H9 (cell line): ENCODE results near the gene PANX2. TPM values are rescaled to one million over a fixed set of nuclear protein-coding genes. Genes with fewer than 3 reads are reported as not detected.

Experiments used
- DNase-seq: peaks from one replicate; pipeline ENCODE4 v3.0.0-alpha.2; 2017
- H2AFZ ChIP-seq: one replicate; pipeline ENCODE4 v1.6.1; 2013; ENCODE audit warnings: mild to moderate bottlenecking, low read length, control low read depth, moderate library complexity
- H2AK5ac ChIP-seq: 2 replicates; pipeline ENCODE4 v1.6.1; 2013; ENCODE audit warnings: low read length, control low read depth, mixed read lengths; ENCODE audit not compliant: insufficient read length
- H2BK120ac ChIP-seq: one replicate; pipeline ENCODE4 v1.6.1; 2013; ENCODE audit warnings: low read depth, mild to moderate bottlenecking, low read length, control low read depth, inconsistent platforms; ENCODE audit not compliant: poor library complexity, severe bottlenecking
- H2BK12ac ChIP-seq: 2 replicates; pipeline ENCODE4 v1.6.1; 2013; ENCODE audit warnings: low read length, control low read depth, mixed read lengths, low read depth; ENCODE audit not compliant: insufficient read length
- H2BK15ac ChIP-seq: 2 replicates; pipeline ENCODE4 v1.6.1; 2013; ENCODE audit warnings: low read depth, low read length, control low read depth
- H2BK20ac ChIP-seq: one replicate; pipeline ENCODE4 v1.6.1; 2013; ENCODE audit warnings: low read depth, mild to moderate bottlenecking, low read length, control low read depth, inconsistent platforms; ENCODE audit not compliant: poor library complexity, severe bottlenecking
- H2BK5ac ChIP-seq: 2 replicates; pipeline ENCODE4 v1.6.1; 2013; ENCODE audit warnings: low read length, control low read depth, mixed read lengths; ENCODE audit not compliant: insufficient read length
- H3K14ac ChIP-seq: 2 replicates; pipeline ENCODE4 v1.6.1; 2013; ENCODE audit warnings: low read length, control low read depth; ENCODE audit not compliant: insufficient read depth
- H3K18ac ChIP-seq: 2 replicates; pipeline ENCODE4 v1.6.1; 2013; ENCODE audit warnings: low read depth, mild to moderate bottlenecking, mixed read lengths, low read length, control low read depth; ENCODE audit not compliant: insufficient read length
- H3K23ac ChIP-seq: 2 replicates; pipeline ENCODE4 v1.6.1; 2013; ENCODE audit warnings: low read length, control low read depth, mixed read lengths, low read depth; ENCODE audit not compliant: insufficient read length
- H3K23me2 ChIP-seq: 2 replicates; pipeline ENCODE4 v1.6.1; 2013; ENCODE audit warnings: low read depth, mild to moderate bottlenecking, mixed read lengths, low read length, control low read depth; ENCODE audit not compliant: insufficient read length, poor library complexity, severe bottlenecking
- H3K27ac ChIP-seq: 2 replicates; pipeline ENCODE4 v1.5.1; 2013; ENCODE audit warnings: low read length, control low read depth, mixed read lengths, low read depth; ENCODE audit not compliant: insufficient read length
- H3K27me3 ChIP-seq: 2 replicates; pipeline ENCODE4 v1.6.1; 2013; ENCODE audit warnings: low read length, control low read depth, inconsistent platforms; ENCODE audit not compliant: insufficient read depth
- H3K4ac ChIP-seq: 2 replicates; pipeline ENCODE4 v1.6.1; 2013; ENCODE audit warnings: low read depth, mild to moderate bottlenecking, control low read depth, inconsistent platforms, low read length, moderate library complexity
- H3K4me1 ChIP-seq: 2 replicates; pipeline ENCODE4 v1.6.1; 2013; ENCODE audit warnings: low read length, control low read depth, inconsistent platforms; ENCODE audit not compliant: insufficient read depth
- H3K4me2 ChIP-seq: 2 replicates; pipeline ENCODE4 v1.6.1; 2013; ENCODE audit warnings: low read length, control low read depth, mixed read lengths; ENCODE audit not compliant: insufficient read length, insufficient read depth
- H3K56ac ChIP-seq: 2 replicates; pipeline ENCODE4 v1.6.1; 2013; ENCODE audit warnings: low read depth, mild to moderate bottlenecking, mixed read lengths, low read length, control low read depth; ENCODE audit not compliant: insufficient read length
- H3K79me1 ChIP-seq: 2 replicates; pipeline ENCODE4 v1.6.1; 2013; ENCODE audit warnings: low read depth, mild to moderate bottlenecking, moderate library complexity, low read length, control low read depth, inconsistent platforms; ENCODE audit not compliant: insufficient read depth, poor library complexity, severe bottlenecking
- H3K79me2 ChIP-seq: 2 replicates; pipeline ENCODE4 v1.6.1; 2013; ENCODE audit warnings: low read length, control low read depth, inconsistent platforms; ENCODE audit not compliant: insufficient read depth
- H3K9ac ChIP-seq: 2 replicates; pipeline ENCODE4 v1.6.1; 2013; ENCODE audit warnings: low read length, control low read depth, mixed read lengths; ENCODE audit not compliant: insufficient read length; ENCODE audit errors: extremely low read depth
- H3K9me3 ChIP-seq: one replicate; pipeline ENCODE4 v1.6.1; 2013; ENCODE audit warnings: low read depth, low read length, inconsistent platforms; ENCODE audit not compliant: control insufficient read depth
- H3T11ph ChIP-seq: one replicate; pipeline ENCODE4 v1.6.1; 2013; ENCODE audit warnings: mild to moderate bottlenecking, low read length, control low read depth, inconsistent platforms
- H4K20me1 ChIP-seq: one replicate; pipeline ENCODE4 v1.6.1; 2013; ENCODE audit not compliant: control insufficient read depth, insufficient read length, insufficient read depth
- H4K5ac ChIP-seq: 2 replicates; pipeline ENCODE4 v1.6.1; 2013; ENCODE audit warnings: low read depth, mild to moderate bottlenecking, mixed read lengths, low read length, control low read depth; ENCODE audit not compliant: insufficient read length
- H4K8ac ChIP-seq: replicated peaks from 2 replicates; pipeline ENCODE4 v1.6.1; 2013; ENCODE audit warnings: low read length, control low read depth, mixed read lengths, low read depth; ENCODE audit not compliant: insufficient read length
- H4K91ac ChIP-seq: 2 replicates; pipeline ENCODE4 v1.6.1; 2013; ENCODE audit warnings: low read depth, mild to moderate bottlenecking, moderate library complexity, mixed read lengths, low read length, control low read depth; ENCODE audit not compliant: insufficient read length
- H3K27ac Mint-ChIP-seq, 3 experiments: 2 replicates in 2 of 3; 3 replicates in 1 of 3; pipeline ENCODE4 v1.8.0; 2020 to 2021; ENCODE audit warnings: mixed read lengths in 3 of 3, mild to moderate bottlenecking in 1 of 3, moderate library complexity in 1 of 3
- H3K27me3 Mint-ChIP-seq: 2 replicates; pipeline ENCODE4 v1.8.0; 2021; ENCODE audit warnings: low read depth, mild to moderate bottlenecking, moderate library complexity, mixed read lengths
- H3K36me3 Mint-ChIP-seq, 3 experiments: 2 replicates in 2 of 3; 3 replicates in 1 of 3; pipeline ENCODE4 v1.8.0; 2020 to 2021; ENCODE audit warnings: low read depth in 3 of 3, mixed read lengths in 3 of 3; ENCODE audit not compliant: insufficient read depth in 1 of 3
- H3K4me1 Mint-ChIP-seq, 2 experiments: 2 replicates each; pipeline ENCODE4 v1.8.0; 2020; ENCODE audit warnings: mixed read lengths in 2 of 2
- H3K4me3 Mint-ChIP-seq, 2 experiments: 2 replicates in 1 of 2; 3 replicates in 1 of 2; pipeline ENCODE4 v1.8.0; 2020 to 2021; ENCODE audit warnings: mild to moderate bottlenecking in 2 of 2, mixed read lengths in 2 of 2, moderate library complexity in 1 of 2
- H3K9me3 Mint-ChIP-seq, 2 experiments: 2 replicates in 1 of 2; 3 replicates in 1 of 2; pipeline ENCODE4 v1.8.0; 2020; ENCODE audit warnings: mild to moderate bottlenecking in 2 of 2, mixed read lengths in 2 of 2, moderate library complexity in 1 of 2
- CTCF ChIP-seq: fragments of 200-600 bp; sonication (generic); conservative IDR thresholded peaks from 3 replicates; pipeline ENCODE4 v1.8.0; 2021; ENCODE audit warnings: antibody characterized with exemption, mild to moderate bottlenecking
- WGBS: extraction: QIAGEN DNeasy Blood & Tissue Kit; methylation state at CpG from one replicate; pipeline ENCODE4 v1.1.7; 2013; ENCODE audit warnings: missing lambda C conversion rate, low lambda C conversion rate, mixed read lengths; ENCODE audit not compliant: insufficient read length; ENCODE audit errors: extremely low coverage; 5-methylcytosine and 5-hydroxymethylcytosine counted together
- total RNA-seq: library from RNA; stranded (reverse); gene quantifications from 2 replicates; pipeline ENCODE4 v1.2.1, GENCODE V29; 2021

Gene PANX2
- total RNA-seq, 1 experiment from 2014 or later = 8.0 TPM

- Histone ChIP-seq H4K20me1 (no peaks in the 10 kb centered on the region), H2BK15ac (no peak overlapping the region), H3K9ac (no peak overlapping the region), H3K23me2 (peaks cover 10% of the 10 kb centered on the region), H3K27me3 (no peaks in the 10 kb centered on the region), H3K23ac (no peak overlapping the region), H4K5ac (no peak overlapping the region), H2BK20ac (no peak overlapping the region), H2BK5ac (no peak overlapping the region), H4K8ac (no peak overlapping the region), H2AFZ (no peak overlapping the region), H3K18ac (no peak overlapping the region), H3K79me1 (no peaks in the 10 kb centered on the region), H3K27ac (no peak overlapping the region), H3K4me2 (no peak overlapping the region), H3K14ac (no peak overlapping the region), H2BK120ac (no peak overlapping the region), H2AK5ac (no peak overlapping the region), H3K56ac (no peak overlapping the region), H3K4me1 (no peaks in the 10 kb centered on the region), H3K9me3 (no peaks in the 10 kb centered on the region), H3K4ac (no peak overlapping the region), H3T11ph (no peak overlapping the region), H2BK12ac (no peak overlapping the region), H4K91ac (no peak overlapping the region), H3K79me2 (no peaks in the 10 kb centered on the region)
- no peak overlapping the region for H3K27ac Mint-ChIP-seq
- no peak for DNase-seq
- TF ChIP-seq CTCF = no peak
- no CpG with 5 or more reads among the region's 27 CpGs for WGBS
- H3K36me3 Mint-ChIP-seq = peaks cover 0 to 14% (median 4%) of the 10 kb centered on the region in 3 experiments; a peak in 5 of 7 replicates
- H3K4me3 Mint-ChIP-seq = no peak overlapping the region
- H3K27me3 Mint-ChIP-seq = no peaks in the 10 kb centered on the region; the same call in none of the 2 replicates
- peaks cover 5 to 9% of the 10 kb centered on the region in 2 experiments for H3K4me1 Mint-ChIP-seq
- H3K9me3 Mint-ChIP-seq = no peaks in the 10 kb centered on the region; a peak in 2 of 5 replicates
These were observed 10.4 kb downstream of the PANX2 start for GRCh38 chr22:50180727-50181521.
